ENCODE data around the gene TFDP1. TPM values are rescaled to one million over a fixed set of nuclear protein-coding genes. Genes with fewer than 3 reads are reported as not detected.
"Not testable (repeated sequence)": the region's sequence is repeated elsewhere in the genome, so short reads cannot be mapped to it uniquely, and the experiment has no call there.

The TFDP1 gene
- polyA plus RNA-seq, 2 donors = 24.2 to 50.3 TPM

- Histone ChIP-seq H3K4me1 (ENCODE audit: control insufficient read depth in 2 of 2, insufficient read depth in 2 of 2, low read length in 1 of 2) (no peaks in the 10 kb centered on the region), H3K27me3 (ENCODE audit: control insufficient read depth in 1 of 2, insufficient read depth in 2 of 2, low read length in 2 of 2) (no peaks in the 10 kb centered on the region), H3K4me3 (ENCODE audit: low read depth in 1 of 2, low read length in 2 of 2) (no peak overlapping the region), H3K27ac (ENCODE audit: low read depth in 2 of 2, low read length in 1 of 2) (no peak overlapping the region), H3K9me3 (ENCODE audit: control insufficient read depth in 2 of 2, insufficient read depth in 1 of 2, low read depth in 1 of 2, low read length in 1 of 2) (no peaks in the 10 kb centered on the region), H3K36me3 (ENCODE audit: control insufficient read depth in 2 of 2, insufficient read depth in 2 of 2, low read length in 1 of 2) (peaks cover 0 to 4% of the 10 kb centered on the region in 2 donors)
- WGBS, 2 donors = 93 to 96% methylated on average over 5 of the region's 5 CpGs
Observed at GRCh38 chr13:113557013-113557412, 27.5 kb upstream of the TFDP1 start.

- H3K27ac ChIP-seq (ENCODE audit: low read depth in 2 of 2, low read length in 1 of 2) = no peak overlapping the region
- 85 to 86% methylated on average over 6 of the region's 6 CpGs for WGBS, 2 donors
- no peaks in the 10 kb centered on the region for H3K27me3 ChIP-seq (ENCODE audit: control insufficient read depth in 1 of 2, insufficient read depth in 2 of 2, low read length in 2 of 2)
Observed at GRCh38 chr13:113558461-113558860, 26.1 kb upstream of the TFDP1 start.

GRCh38 chr13:113559061-113559460 is 25.5 kb upstream of the TFDP1 start:
- no peaks in the 10 kb centered on the region for H3K36me3 ChIP-seq (ENCODE audit: control insufficient read depth in 2 of 2, insufficient read depth in 2 of 2, low read length in 1 of 2)
- no peak overlapping the region for H3K27ac ChIP-seq (ENCODE audit: low read depth in 2 of 2, low read length in 1 of 2)
- 82 to 89% methylated on average over 7 of the region's 7 CpGs for WGBS, 2 donors
- no peaks in the 10 kb centered on the region for H3K4me1 ChIP-seq (ENCODE audit: control insufficient read depth in 2 of 2, insufficient read depth in 2 of 2, low read length in 1 of 2)
- no peaks in the 10 kb centered on the region for H3K27me3 ChIP-seq (ENCODE audit: control insufficient read depth in 1 of 2, insufficient read depth in 2 of 2, low read length in 2 of 2)
- H3K9me3 ChIP-seq (ENCODE audit: control insufficient read depth in 2 of 2, insufficient read depth in 1 of 2, low read depth in 1 of 2, low read length in 1 of 2) = no peaks in the 10 kb centered on the region
- H3K4me3 ChIP-seq (ENCODE audit: low read depth in 1 of 2, low read length in 2 of 2) = no peak overlapping the region

More at GRCh38 chr13:113558461-113558860, 26.1 kb upstream of the TFDP1 start:
- Histone ChIP-seq H3K4me3 (ENCODE audit: low read depth in 1 of 2, low read length in 2 of 2) (no peak overlapping the region), H3K9me3 (ENCODE audit: control insufficient read depth in 2 of 2, insufficient read depth in 1 of 2, low read depth in 1 of 2, low read length in 1 of 2) (no peaks in the 10 kb centered on the region), H3K36me3 (ENCODE audit: control insufficient read depth in 2 of 2, insufficient read depth in 2 of 2, low read length in 1 of 2) (peaks cover 0 to 3% of the 10 kb centered on the region in 2 donors), H3K4me1 (ENCODE audit: control insufficient read depth in 2 of 2, insufficient read depth in 2 of 2, low read length in 1 of 2) (no peaks in the 10 kb centered on the region)

- Histone ChIP-seq H3K4me1 (ENCODE audit: control insufficient read depth in 2 of 2, insufficient read depth in 2 of 2, low read length in 1 of 2) (no peaks in the 10 kb centered on the region), H3K36me3 (ENCODE audit: control insufficient read depth in 2 of 2, insufficient read depth in 2 of 2, low read length in 1 of 2) (no peaks in the 10 kb centered on the region), H3K9me3 (ENCODE audit: control insufficient read depth in 2 of 2, insufficient read depth in 1 of 2, low read depth in 1 of 2, low read length in 1 of 2) (no peaks in the 10 kb centered on the region), H3K27ac (ENCODE audit: low read depth in 2 of 2, low read length in 1 of 2) (no peak overlapping the region), H3K4me3 (ENCODE audit: low read depth in 1 of 2, low read length in 2 of 2) (no peak overlapping the region), H3K27me3 (ENCODE audit: control insufficient read depth in 1 of 2, insufficient read depth in 2 of 2, low read length in 2 of 2) (no peaks in the 10 kb centered on the region)
- 89 to 90% methylated on average over 40 to 56 of the region's 56 CpGs for WGBS, 2 donors
Observed at GRCh38 chr13:113559901-113560644, 24.5 kb upstream of the TFDP1 start.

- WGBS, 2 donors = 81 to 84% methylated on average over 18 of the region's 18 CpGs
- no peaks in the 10 kb centered on the region for H3K9me3 ChIP-seq (ENCODE audit: control insufficient read depth in 2 of 2, insufficient read depth in 1 of 2, low read depth in 1 of 2, low read length in 1 of 2)
- no peaks in the 10 kb centered on the region for H3K4me1 ChIP-seq (ENCODE audit: control insufficient read depth in 2 of 2, insufficient read depth in 2 of 2, low read length in 1 of 2)
- H3K4me3 ChIP-seq (ENCODE audit: low read depth in 1 of 2, low read length in 2 of 2) = no peak overlapping the region
- no peak overlapping the region for H3K27ac ChIP-seq (ENCODE audit: low read depth in 2 of 2, low read length in 1 of 2)
- peaks cover 0 to 2% of the 10 kb centered on the region in 2 donors for H3K27me3 ChIP-seq (ENCODE audit: control insufficient read depth in 1 of 2, insufficient read depth in 2 of 2, low read length in 2 of 2)
- no peaks in the 10 kb centered on the region for H3K36me3 ChIP-seq (ENCODE audit: control insufficient read depth in 2 of 2, insufficient read depth in 2 of 2, low read length in 1 of 2)
Observed at GRCh38 chr13:113560645-113561416, 23.7 kb upstream of the TFDP1 start.

GRCh38 chr13:113561417-113562084 is 23.0 kb upstream of the TFDP1 start:
- Histone ChIP-seq H3K27me3 (ENCODE audit: control insufficient read depth in 1 of 2, insufficient read depth in 2 of 2, low read length in 2 of 2) (peaks cover 0 to 3% of the 10 kb centered on the region in 2 donors), H3K4me3 (ENCODE audit: low read depth in 1 of 2, low read length in 2 of 2) (no peak overlapping the region), H3K4me1 (ENCODE audit: control insufficient read depth in 2 of 2, insufficient read depth in 2 of 2, low read length in 1 of 2) (no peaks in the 10 kb centered on the region), H3K27ac (ENCODE audit: low read depth in 2 of 2, low read length in 1 of 2) (no peak overlapping the region), H3K36me3 (ENCODE audit: control insufficient read depth in 2 of 2, insufficient read depth in 2 of 2, low read length in 1 of 2) (no peaks in the 10 kb centered on the region), H3K9me3 (ENCODE audit: control insufficient read depth in 2 of 2, insufficient read depth in 1 of 2, low read depth in 1 of 2, low read length in 1 of 2) (no peaks in the 10 kb centered on the region)
- 86% methylated on average over 19 of the region's 19 CpGs for WGBS, 2 donors

GRCh38 chr13:113562085-113562749 is 22.3 kb upstream of the TFDP1 start:
- 21 to 24% methylated on average over 13 to 14 of the region's 14 CpGs for WGBS, 2 donors
- no peaks in the 10 kb centered on the region for H3K4me1 ChIP-seq (ENCODE audit: control insufficient read depth in 2 of 2, insufficient read depth in 2 of 2, low read length in 1 of 2)
- no peaks in the 10 kb centered on the region for H3K9me3 ChIP-seq (ENCODE audit: control insufficient read depth in 2 of 2, insufficient read depth in 1 of 2, low read depth in 1 of 2, low read length in 1 of 2)

GRCh38 chr13:113562844-113563243 is 21.7 kb upstream of the TFDP1 start:
- H3K27me3 ChIP-seq (ENCODE audit: control insufficient read depth in 1 of 2, insufficient read depth in 2 of 2, low read length in 2 of 2) = peaks cover 0 to 3% of the 10 kb centered on the region in 2 donors
- H3K36me3 ChIP-seq (ENCODE audit: control insufficient read depth in 2 of 2, insufficient read depth in 2 of 2, low read length in 1 of 2) = no peaks in the 10 kb centered on the region
- H3K4me1 ChIP-seq (ENCODE audit: control insufficient read depth in 2 of 2, insufficient read depth in 2 of 2, low read length in 1 of 2) = no peaks in the 10 kb centered on the region
- no peak overlapping the region for H3K27ac ChIP-seq (ENCODE audit: low read depth in 2 of 2, low read length in 1 of 2)
- 68 to 69% methylated on average over 7 of the region's 7 CpGs for WGBS, 2 donors
- no peaks in the 10 kb centered on the region for H3K9me3 ChIP-seq (ENCODE audit: control insufficient read depth in 2 of 2, insufficient read depth in 1 of 2, low read depth in 1 of 2, low read length in 1 of 2)
- no peak overlapping the region for H3K4me3 ChIP-seq (ENCODE audit: low read depth in 1 of 2, low read length in 2 of 2)

More at GRCh38 chr13:113562085-113562749, 22.3 kb upstream of the TFDP1 start:
- H3K27ac ChIP-seq (ENCODE audit: low read depth in 2 of 2, low read length in 1 of 2) = no peak overlapping the region
- no peaks in the 10 kb centered on the region for H3K36me3 ChIP-seq (ENCODE audit: control insufficient read depth in 2 of 2, insufficient read depth in 2 of 2, low read length in 1 of 2)
- H3K4me3 ChIP-seq (ENCODE audit: low read depth in 1 of 2, low read length in 2 of 2) = no peak overlapping the region
- peaks cover 0 to 3% of the 10 kb centered on the region in 2 donors for H3K27me3 ChIP-seq (ENCODE audit: control insufficient read depth in 1 of 2, insufficient read depth in 2 of 2, low read length in 2 of 2)

- not testable (repeated sequence) for H3K4me3 ChIP-seq (ENCODE audit: low read depth in 1 of 2, low read length in 2 of 2); H3K36me3 ChIP-seq (ENCODE audit: control insufficient read depth in 2 of 2, insufficient read depth in 2 of 2, low read length in 1 of 2); H3K27me3 ChIP-seq (ENCODE audit: control insufficient read depth in 1 of 2, insufficient read depth in 2 of 2, low read length in 2 of 2); H3K27ac ChIP-seq (ENCODE audit: low read depth in 2 of 2, low read length in 1 of 2); H3K9me3 ChIP-seq (ENCODE audit: control insufficient read depth in 2 of 2, insufficient read depth in 1 of 2, low read depth in 1 of 2, low read length in 1 of 2); H3K4me1 ChIP-seq (ENCODE audit: control insufficient read depth in 2 of 2, insufficient read depth in 2 of 2, low read length in 1 of 2)
- 81 to 83% methylated on average over 4 of the region's 4 CpGs for WGBS, 2 donors
Observed at GRCh38 chr13:113563511-113563910, 21.0 kb upstream of the TFDP1 start.
